ENCODE data around the gene RNF220. TPM values are rescaled to one million over a fixed set of nuclear protein-coding genes. Genes with fewer than 3 reads are reported as not detected.

The RNF220 gene
- total RNA-seq, 4 donors from 2014 or later, result 22.0 to 94.3 (median 49.4) TPM

GRCh38 chr1:44542420-44543063 is 137.5 kb downstream of the RNF220 start:
- DNase-seq, result no peak
- no peak overlapping the region for H3K4me3 ChIP-seq
- TF ChIP-seq POLR2A (IDR thresholded peaks at IDR 0.05), result no peak
- no peaks in the 10 kb centered on the region for H3K9me3 ChIP-seq
- no peaks in the 10 kb centered on the region for H3K36me3 ChIP-seq
- intact Hi-C loops (cut with DNase I; ENCODE audit: low total_unique reads), result no loop called here
- H3K27ac ChIP-seq, result no peak overlapping the region
- H3K4me1 ChIP-seq, result no peaks in the 10 kb centered on the region
- H3K27me3 ChIP-seq, result no peaks in the 10 kb centered on the region

- no peak overlapping the region for H3K27ac ChIP-seq
- no peaks in the 10 kb centered on the region for H3K9me3 ChIP-seq
- H3K36me3 ChIP-seq, result no peaks in the 10 kb centered on the region
- TF ChIP-seq CTCF (IDR thresholded peaks at IDR 0.05) (no peak), POLR2A (IDR thresholded peaks at IDR 0.05) (no peak)
- intact Hi-C loops (cut with DNase I; ENCODE audit: low total_unique reads), result no loop called here
- no peak overlapping the region for H3K4me3 ChIP-seq
- no peak for DNase-seq
- no peaks in the 10 kb centered on the region for H3K27me3 ChIP-seq
- no peaks in the 10 kb centered on the region for H3K4me1 ChIP-seq
These were observed 138.1 kb downstream of the RNF220 start for GRCh38 chr1:44543064-44543744.

- H3K27ac ChIP-seq, result no peak overlapping the region
- H3K27me3 ChIP-seq, result no peaks in the 10 kb centered on the region
- no peak for DNase-seq
- no peak for TF ChIP-seq CTCF (IDR thresholded peaks at IDR 0.05)
- TF ChIP-seq POLR2A (IDR thresholded peaks at IDR 0.05), result no peak
- intact Hi-C loops (cut with DNase I; ENCODE audit: low total_unique reads), result no loop called here
- no peaks in the 10 kb centered on the region for H3K4me1 ChIP-seq
- H3K4me3 ChIP-seq, result no peak overlapping the region
- no peaks in the 10 kb centered on the region for H3K36me3 ChIP-seq
- H3K9me3 ChIP-seq, result no peaks in the 10 kb centered on the region
These were observed 138.7 kb downstream of the RNF220 start for GRCh38 chr1:44543786-44544185.

GRCh38 chr1:44544960-44545359 is 139.9 kb downstream of the RNF220 start:
- H3K27ac ChIP-seq, result no peak overlapping the region
- no peaks in the 10 kb centered on the region for H3K9me3 ChIP-seq
- DNase-seq, result no peak
- no peaks in the 10 kb centered on the region for H3K27me3 ChIP-seq
- intact Hi-C loops (cut with DNase I; ENCODE audit: low total_unique reads), result no loop called here
- no peaks in the 10 kb centered on the region for H3K4me1 ChIP-seq
- H3K4me3 ChIP-seq, result no peak overlapping the region
- TF ChIP-seq CTCF (IDR thresholded peaks at IDR 0.05), result no peak
- TF ChIP-seq POLR2A (IDR thresholded peaks at IDR 0.05), result no peak
- no peaks in the 10 kb centered on the region for H3K36me3 ChIP-seq

- H3K9me3 ChIP-seq, result no peaks in the 10 kb centered on the region
- H3K4me3 ChIP-seq, result no peak overlapping the region
- H3K27ac ChIP-seq, result no peak overlapping the region
- intact Hi-C loops (cut with DNase I; ENCODE audit: low total_unique reads), result no loop called here
- no peaks in the 10 kb centered on the region for H3K27me3 ChIP-seq
- H3K4me1 ChIP-seq, result no peaks in the 10 kb centered on the region
- H3K36me3 ChIP-seq, result no peaks in the 10 kb centered on the region
- no peak for DNase-seq
- TF ChIP-seq CTCF (IDR thresholded peaks at IDR 0.05) (no peak), POLR2A (IDR thresholded peaks at IDR 0.05) (no peak)
These were observed 140.9 kb downstream of the RNF220 start for GRCh38 chr1:44545961-44546360.

Data from uterus (tissue), 4 donors.